ENCODE measurements around the gene PRDM13. TPM values are rescaled to one million over a fixed set of nuclear protein-coding genes. Genes with fewer than 3 reads are reported as not detected.

The PRDM13 gene
- total RNA-seq, 1 donor from 2014 or later, result not detected

DNA sequence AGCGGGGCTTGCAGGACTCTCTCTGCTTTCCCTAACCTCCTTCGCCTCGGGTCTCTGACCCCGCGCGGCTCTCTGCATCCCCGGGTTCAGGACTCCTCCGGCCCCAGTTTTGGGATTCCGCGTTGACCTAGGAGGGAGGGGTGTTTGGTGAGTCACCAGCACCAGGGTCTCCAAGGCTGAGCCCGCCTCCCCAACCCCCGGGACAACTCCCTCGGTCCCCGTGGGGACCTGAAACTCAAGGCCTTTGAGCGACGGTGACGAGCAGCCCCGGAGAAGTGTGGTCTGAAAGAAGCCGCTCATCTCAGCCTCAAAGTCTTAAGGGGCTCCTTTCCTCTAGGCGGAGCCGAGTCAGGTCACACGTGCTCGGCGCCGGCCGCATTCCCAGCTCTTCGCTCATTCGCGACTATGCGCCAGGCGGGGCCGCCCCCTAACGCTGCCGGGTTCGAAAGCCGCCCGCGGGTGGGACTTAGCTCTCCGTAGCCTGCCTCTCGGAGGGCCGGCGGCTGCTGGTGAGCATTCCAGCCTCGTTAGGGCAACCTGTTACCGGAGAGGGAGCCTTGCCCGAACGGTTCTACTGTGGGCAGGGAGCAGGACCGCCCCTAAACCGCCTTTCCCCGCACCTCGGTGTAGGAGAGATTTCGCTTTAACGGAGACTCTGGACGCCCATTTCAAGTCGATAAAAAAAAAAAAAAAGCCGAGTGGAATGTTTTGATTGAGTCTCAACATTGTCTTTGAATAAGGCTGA is 3.0 kb upstream of the PRDM13 start:
- H3K27me3 Mint-ChIP-seq (ENCODE audit: unreplicated experiment), result peaks cover 29% of the 10 kb centered on the region
- peaks cover 11% of the 10 kb centered on the region for H3K4me1 Mint-ChIP-seq (ENCODE audit: unreplicated experiment)
- no peak overlapping the region for H3K27ac Mint-ChIP-seq (ENCODE audit: unreplicated experiment)
- TF ChIP-seq, protein P1, sequence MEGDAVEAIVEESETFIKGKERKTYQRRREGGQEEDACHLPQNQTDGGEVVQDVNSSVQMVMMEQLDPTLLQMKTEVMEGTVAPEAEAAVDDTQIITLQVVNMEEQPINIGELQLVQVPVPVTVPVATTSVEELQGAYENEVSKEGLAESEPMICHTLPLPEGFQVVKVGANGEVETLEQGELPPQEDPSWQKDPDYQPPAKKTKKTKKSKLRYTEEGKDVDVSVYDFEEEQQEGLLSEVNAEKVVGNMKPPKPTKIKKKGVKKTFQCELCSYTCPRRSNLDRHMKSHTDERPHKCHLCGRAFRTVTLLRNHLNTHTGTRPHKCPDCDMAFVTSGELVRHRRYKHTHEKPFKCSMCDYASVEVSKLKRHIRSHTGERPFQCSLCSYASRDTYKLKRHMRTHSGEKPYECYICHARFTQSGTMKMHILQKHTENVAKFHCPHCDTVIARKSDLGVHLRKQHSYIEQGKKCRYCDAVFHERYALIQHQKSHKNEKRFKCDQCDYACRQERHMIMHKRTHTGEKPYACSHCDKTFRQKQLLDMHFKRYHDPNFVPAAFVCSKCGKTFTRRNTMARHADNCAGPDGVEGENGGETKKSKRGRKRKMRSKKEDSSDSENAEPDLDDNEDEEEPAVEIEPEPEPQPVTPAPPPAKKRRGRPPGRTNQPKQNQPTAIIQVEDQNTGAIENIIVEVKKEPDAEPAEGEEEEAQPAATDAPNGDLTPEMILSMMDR (IDR thresholded peaks at IDR 0.05; ENCODE audit: unreplicated experiment), result no peak
- H3K9me3 Mint-ChIP-seq (ENCODE audit: unreplicated experiment), result no peaks in the 10 kb centered on the region
- H3K36me3 Mint-ChIP-seq (ENCODE audit: low read depth, unreplicated experiment), result no peaks in the 10 kb centered on the region
- peak; percentile 53 for DNase-seq (ENCODE audit: low spot score)
- H3K4me3 Mint-ChIP-seq (ENCODE audit: unreplicated experiment), result no peak overlapping the region

DNA sequence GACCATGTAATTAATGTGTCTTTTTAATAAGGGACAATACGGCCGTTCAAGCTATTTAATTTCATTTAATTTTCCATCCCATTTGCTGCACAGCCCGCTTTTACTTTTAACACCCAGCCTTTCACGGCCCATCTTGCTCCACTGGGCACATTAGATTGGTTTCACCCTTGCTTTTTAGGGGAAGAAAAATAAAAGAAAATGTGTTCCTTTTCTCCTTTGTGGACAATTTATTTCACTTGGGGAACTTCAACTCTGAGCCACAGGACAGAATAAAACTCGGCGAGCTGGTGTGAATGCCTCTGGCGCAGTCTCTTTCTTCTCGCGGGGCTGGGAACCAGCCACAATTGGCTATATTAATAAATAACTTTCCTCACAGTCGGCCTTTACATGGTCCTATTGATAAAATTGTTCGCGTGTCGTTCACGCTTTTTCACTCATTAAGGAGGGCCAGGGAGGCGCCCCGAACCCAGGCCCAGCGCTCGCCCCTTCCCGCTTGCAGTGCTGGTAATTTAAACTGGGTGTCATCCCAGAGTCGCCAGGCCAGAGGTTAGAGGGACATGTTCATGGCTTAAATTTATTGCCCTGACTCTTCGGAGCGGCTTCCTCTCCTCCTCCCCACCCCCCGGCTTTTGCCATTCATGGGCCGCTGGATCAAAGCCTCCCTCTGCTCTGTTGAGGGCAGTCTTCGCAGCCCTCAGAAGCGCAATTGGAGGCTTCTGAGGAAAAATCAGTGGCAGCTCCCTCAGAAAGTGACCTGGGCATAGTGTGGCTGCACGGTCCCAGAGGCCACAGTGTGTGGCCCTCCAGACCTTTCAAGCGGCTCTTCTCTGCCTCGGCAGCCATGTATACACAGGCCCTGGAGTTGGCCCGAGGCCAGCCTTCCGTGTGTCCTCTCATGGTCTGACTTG is 2.2 kb upstream of the PRDM13 start:
- peaks cover 11% of the 10 kb centered on the region for H3K4me1 Mint-ChIP-seq (ENCODE audit: unreplicated experiment)
- peaks cover 32% of the 10 kb centered on the region for H3K27me3 Mint-ChIP-seq (ENCODE audit: unreplicated experiment)
- TF ChIP-seq, protein P1 (IDR thresholded peaks at IDR 0.05; ENCODE audit: unreplicated experiment), result no peak
- no peak for DNase-seq (ENCODE audit: low spot score)
- no peak overlapping the region for H3K27ac Mint-ChIP-seq (ENCODE audit: unreplicated experiment)
- H3K36me3 Mint-ChIP-seq (ENCODE audit: low read depth, unreplicated experiment), result no peaks in the 10 kb centered on the region
- no peaks in the 10 kb centered on the region for H3K9me3 Mint-ChIP-seq (ENCODE audit: unreplicated experiment)
- H3K4me3 Mint-ChIP-seq (ENCODE audit: unreplicated experiment), result no peak overlapping the region

DNA sequence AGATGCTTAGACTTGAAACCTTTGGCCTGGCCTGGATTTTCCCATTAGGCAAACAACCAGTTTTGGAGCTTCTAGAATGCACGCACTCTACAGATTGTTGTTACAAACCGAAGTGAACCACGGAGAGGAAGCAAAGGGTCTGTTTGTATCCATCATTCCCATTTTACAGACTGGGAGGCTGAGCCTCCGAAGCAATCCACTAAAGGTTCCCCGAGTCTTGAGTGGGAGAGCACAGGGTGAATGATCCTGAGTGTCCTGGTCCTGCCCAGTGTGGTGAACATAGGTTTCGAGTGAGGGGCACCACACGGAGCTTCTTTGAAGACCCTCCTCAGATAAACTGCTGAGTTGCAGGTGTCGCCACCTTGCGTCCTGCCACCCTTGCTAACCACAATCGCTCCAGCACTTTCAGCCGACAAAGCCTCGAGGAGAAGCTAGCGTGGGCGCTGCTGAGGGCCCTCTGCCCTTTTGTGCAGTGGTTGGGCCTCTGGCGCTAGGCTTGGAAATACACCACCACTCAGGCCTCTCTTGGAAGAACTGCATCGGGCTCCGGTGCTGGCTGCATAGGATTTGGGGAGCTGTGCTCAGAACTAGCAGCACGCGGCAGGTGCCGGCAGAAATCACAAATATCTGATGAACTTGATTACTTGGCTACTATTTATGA is 1.4 kb upstream of the PRDM13 start:
- Mint-ChIP-seq H3K4me1 (ENCODE audit: unreplicated experiment) (peaks cover 16% of the 10 kb centered on the region), H3K9me3 (ENCODE audit: unreplicated experiment) (no peaks in the 10 kb centered on the region), H3K27me3 (ENCODE audit: unreplicated experiment) (peaks cover 34% of the 10 kb centered on the region), H3K36me3 (ENCODE audit: low read depth, unreplicated experiment) (no peaks in the 10 kb centered on the region), H3K4me3 (ENCODE audit: unreplicated experiment) (no peak overlapping the region), H3K27ac (ENCODE audit: unreplicated experiment) (no peak overlapping the region)
- TF ChIP-seq, protein P1 (IDR thresholded peaks at IDR 0.05; ENCODE audit: unreplicated experiment), result no peak
- DNase-seq (ENCODE audit: low spot score), result no peak

DNA sequence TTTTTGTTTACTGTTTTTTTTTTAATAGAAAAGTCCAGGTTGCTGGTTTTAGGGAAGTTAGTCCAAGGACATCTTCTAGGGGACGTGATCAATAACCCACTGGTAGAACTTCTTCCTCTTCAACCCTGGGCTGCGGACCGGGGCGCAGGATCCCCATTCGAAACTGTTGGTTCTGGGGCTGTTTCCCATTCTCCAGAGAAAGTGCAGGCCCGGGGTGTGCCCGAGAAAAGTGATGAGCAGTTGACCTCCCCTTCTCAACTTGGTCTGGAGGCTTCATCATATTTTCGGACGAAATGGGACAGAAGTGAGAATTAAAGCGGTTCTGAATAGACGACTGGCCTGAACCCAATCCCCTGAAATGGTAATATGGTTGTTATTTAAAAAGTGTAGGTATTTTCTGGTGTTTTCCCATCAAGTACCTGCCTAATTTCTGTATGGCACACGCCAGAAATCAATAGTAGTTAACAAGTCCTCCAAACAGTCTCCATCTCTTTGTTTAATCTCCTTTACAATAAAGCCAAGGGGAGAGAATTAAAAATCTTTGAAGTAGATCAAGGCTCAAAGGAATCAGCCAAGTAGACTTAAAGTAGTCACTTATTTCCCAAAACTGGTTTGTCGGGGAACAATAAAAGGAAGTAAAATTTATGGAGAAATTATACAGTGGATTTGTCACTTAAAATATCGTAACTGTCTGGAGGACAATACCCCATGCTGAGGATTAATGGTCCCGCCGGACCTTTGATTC is 550 bp upstream of the PRDM13 start:
- Mint-ChIP-seq H3K9me3 (ENCODE audit: unreplicated experiment) (no peaks in the 10 kb centered on the region), H3K27me3 (ENCODE audit: unreplicated experiment) (peaks cover 34% of the 10 kb centered on the region), H3K4me1 (ENCODE audit: unreplicated experiment) (peaks cover 18% of the 10 kb centered on the region), H3K27ac (ENCODE audit: unreplicated experiment) (peak overlapping the region; percentile 67), H3K36me3 (ENCODE audit: low read depth, unreplicated experiment) (no peaks in the 10 kb centered on the region), H3K4me3 (ENCODE audit: unreplicated experiment) (no peak overlapping the region)
- no peak for DNase-seq (ENCODE audit: low spot score)
- TF ChIP-seq, protein P1 (IDR thresholded peaks at IDR 0.05; ENCODE audit: unreplicated experiment), result no peak
